ENCODE results near the gene TCEA3. TPM values are rescaled to one million over a fixed set of nuclear protein-coding genes. Genes with fewer than 3 reads are reported as not detected.

The TCEA3 gene
- total and polyA plus RNA-seq, 11 donors = 21.5 to 87.3 (median 55.9) TPM

GRCh38 chr1:23385119-23385621, 39.4 kb downstream of the TCEA3 start:
- no peaks in the 10 kb centered on the region for H3K27me3 ChIP-seq
- peak in 1 of 4 donors; percentile 4 for ATAC-seq
- intact Hi-C loops (cut with DNase I) = no loop called here
- TF ChIP-seq CTCF (IDR thresholded peaks at IDR 0.05) (no peak), POLR2A (IDR thresholded peaks at IDR 0.05) (no peak)
- H3K4me3 ChIP-seq = no peak overlapping the region
- H3K4me1 ChIP-seq = peaks cover 0 to 23% (median 11%) of the 10 kb centered on the region in 12 donors
- WGBS, 4 donors = 64 to 76% (median 70%) methylated on average over 10 to 14 of the region's 14 CpGs
- DNase-seq = no peak
- no peaks in the 10 kb centered on the region for H3K9me3 ChIP-seq
- peaks cover 0 to 28% (median 0%) of the 10 kb centered on the region in 9 donors for H3K36me3 ChIP-seq
- H3K27ac ChIP-seq = peak overlapping the region in 7 of 12 donors; percentile 0 to 51 (median 20)

GRCh38 chr1:23384312-23385058, 40.1 kb downstream of the TCEA3 start:
- H3K27me3 ChIP-seq = no peaks in the 10 kb centered on the region
- TF ChIP-seq POLR2A (IDR thresholded peaks at IDR 0.05) (no peak), CTCF (IDR thresholded peaks at IDR 0.05) (no peak)
- WGBS, 4 donors = 69 to 75% (median 72%) methylated on average over 11 of the region's 11 CpGs
- ATAC-seq (peak in 1 of 4 donors; percentile 30), DNase-seq (no peak)
- no peak overlapping the region for H3K4me3 ChIP-seq
- peak overlapping the region in 9 of 12 donors; percentile 13 to 51 (median 39) for H3K27ac ChIP-seq
- intact Hi-C loops (cut with DNase I) = no loop called here
- H3K36me3 ChIP-seq = peaks cover 0 to 28% (median 0%) of the 10 kb centered on the region in 9 donors
- H3K9me3 ChIP-seq = no peaks in the 10 kb centered on the region
- H3K4me1 ChIP-seq = peaks cover 0 to 23% (median 11%) of the 10 kb centered on the region in 12 donors

GRCh38 chr1:23383577-23384311, 40.8 kb downstream of the TCEA3 start:
- H3K27me3 ChIP-seq = no peaks in the 10 kb centered on the region
- H3K4me1 ChIP-seq = peaks cover 0 to 31% (median 12%) of the 10 kb centered on the region in 12 donors
- no peak for DNase-seq
- intact Hi-C loops (cut with DNase I) = no loop called here
- H3K9me3 ChIP-seq = no peaks in the 10 kb centered on the region
- no peak for TF ChIP-seq CTCF (IDR thresholded peaks at IDR 0.05)
- TF ChIP-seq POLR2A (IDR thresholded peaks at IDR 0.05) = no peak
- H3K27ac ChIP-seq = peak overlapping the region in 8 of 12 donors; percentile 6 to 46 (median 38)
- H3K4me3 ChIP-seq = no peak overlapping the region
- 51 to 61% (median 58%) methylated on average over 7 to 8 of the region's 8 CpGs for whole genome bisulfite sequencing, 4 donors
- peak; percentile 22 to 41 (median 30) for ATAC-seq
- peaks cover 0 to 28% (median 0%) of the 10 kb centered on the region in 9 donors for H3K36me3 ChIP-seq
